ENCODE results near the gene PTMS.

GRCh38 chr12:6769666-6770065, 3.5 kb downstream of the PTMS start:
- no peak for TF ChIP-seq POLR2A (IDR thresholded peaks at IDR 0.05)
- no peak for TF ChIP-seq CTCF (IDR thresholded peaks at IDR 0.05)

Data from prostate gland (tissue), 2 donors.